Gastroesophageal sphincter (tissue), 3 donors: ENCODE measurements around the gene ZKSCAN2.

ENCODE experiments used
- CTCF ChIP-seq, 4 experiments: fragments of 200-600 bp in 2 of 4; fragments of 450-650 bp in 2 of 4; sonication (generic) in 1 of 4; IDR thresholded peaks; one replicate each; pipeline ENCODE4 v1.5.1; 2017 to 2019; ENCODE audit warnings: antibody characterized with exemption in 4 of 4, mild to moderate bottlenecking in 2 of 4, moderate library complexity in 2 of 4
- EP300 ChIP-seq: sonication (generic); formaldehyde crosslinking; IDR thresholded peaks from one replicate; pipeline ENCODE4 v1.6.1; 2017; ENCODE audit warnings: antibody characterized with exemption, mild to moderate bottlenecking
- POLR2A ChIP-seq, 2 donors: fragments of 450-650 bp; IDR thresholded peaks; one replicate each; pipeline ENCODE4 v1.6.1; 2017; ENCODE audit warnings: antibody characterized with exemption in 2 of 2, mild to moderate bottlenecking in 2 of 2, moderate library complexity in 1 of 2

GRCh38 chr16:25189305-25189704 lies 68.3 kb downstream of the ZKSCAN2 start:
- TF ChIP-seq CTCF (IDR thresholded peaks at IDR 0.05) (no peak), EP300 (no peak), POLR2A (IDR thresholded peaks at IDR 0.05) (no peak)
